Kidney (tissue), 14 donors: Measurements from ENCODE around the gene LGALS12. TPM values are rescaled to one million over a fixed set of nuclear protein-coding genes. Genes with fewer than 3 reads are reported as not detected.
A peak's percentile ranks its signal among the peaks of the same experiment; 100 is the strongest.
"Not testable (repeated sequence)": the region's sequence is repeated elsewhere in the genome, so short reads cannot be mapped to it uniquely, and the experiment has no call there.

ENCODE experiments used
- DNase-seq, 5 donors: peaks; one replicate each; pipeline ENCODE4 v3.0.0-alpha.2; 2013 to 2020
- FAIRE-seq: peaks from 2 replicates; lab custom pipeline; 2012; peaks lifted over from hg19 to GRCh38; lab: Jason Lieb, UNC
- H3K27ac ChIP-seq, 2 donors: one replicate each; pipeline ENCODE4 v1.7.0; 2013; ENCODE audit warnings: low read depth in 2 of 2, low read length in 2 of 2, inconsistent platforms in 1 of 2
- H3K27me3 ChIP-seq: one replicate; pipeline ENCODE4 v1.7.1; 2013; ENCODE audit warnings: low read length, inconsistent platforms; ENCODE audit not compliant: control insufficient read depth, insufficient read depth
- H3K36me3 ChIP-seq, 3 donors: one replicate each; pipeline versions ENCODE4 v1.7.0 to v1.7.1; 2013; ENCODE audit warnings: low read length in 3 of 3, control low read depth in 1 of 3, inconsistent platforms in 1 of 3; ENCODE audit not compliant: insufficient read depth in 3 of 3, control insufficient read depth in 2 of 3
- H3K4me1 ChIP-seq, 3 donors: one replicate each; pipeline versions ENCODE4 v1.7.0 to v1.7.1; 2013; ENCODE audit warnings: low read length in 3 of 3, inconsistent platforms in 1 of 3, low read depth in 1 of 3; ENCODE audit not compliant: control insufficient read depth in 2 of 3, insufficient read depth in 2 of 3
- H3K4me3 ChIP-seq, 3 donors: one replicate each; pipeline versions ENCODE4 v1.7.0 to v1.8.1; 2013; ENCODE audit warnings: low read length in 3 of 3, control low read depth in 1 of 3, inconsistent platforms in 1 of 3
- H3K9ac ChIP-seq, 3 donors: one replicate each; pipeline versions ENCODE4 v1.7.0 to v1.7.1; 2013; ENCODE audit warnings: low read length in 3 of 3, control low read depth in 1 of 3, inconsistent platforms in 1 of 3
- H3K9me3 ChIP-seq, 3 donors: one replicate each; pipeline versions ENCODE4 v1.7.0 to v1.7.1; 2013; ENCODE audit warnings: low read length in 3 of 3, control low read depth in 1 of 3, inconsistent platforms in 1 of 3; ENCODE audit not compliant: control insufficient read depth in 2 of 3, insufficient read depth in 1 of 3
- CTCF ChIP-seq: IDR thresholded peaks from 3 replicates; pipeline ENCODE4 v1.5.1; 2012; ENCODE audit warnings: mild to moderate bottlenecking, moderate library complexity, borderline replicate concordance; ENCODE audit not compliant: insufficient read depth; ENCODE audit errors: extremely low read depth
- intact Hi-C: fragments of 100-400 bp; cut with DNase I; formaldehyde crosslinking; loops from one replicate; pipeline ENCODE4 v1.11.1; 2022
- polyA plus RNA-seq: library from polyadenylated mRNA; stranded (reverse); fragments of 350-450 nt; fragmentation: Illumina TruSeq; extraction: RNeasy Lipid Tissue Mini Kit (QIAGEN cat#74804); gene quantifications from one replicate; pipeline ENCODE4 v1.2.3, GENCODE V29; 2014; ENCODE audit warnings: low read depth, low replicate concordance; ENCODE audit not compliant: insufficient read depth
- total RNA-seq: library from RNA; stranded (reverse); fragmentation: NEBNext Ultra II Directional; extraction: Animal tissue kit (Norgen Biotek cat#: 25700); gene quantifications from one replicate; pipeline ENCODE4 v1.2.1, GENCODE V29; 2021
- donor health status: control.
- donor health status: control.
- donor health status: control.
- donor health status: control.
- donor health status: control.
- donor health status: DM: yes; HTN: yes; CAD: no.
- donor health status: Normal renal cell carcinoma (clear cell type).

The LGALS12 gene
- total and polyA plus RNA-seq, 2 donors from 2014 or later: 0.32 to 0.44 TPM

- DNase-seq (peak in 2 of 5 donors; percentile 43 to 69), FAIRE-seq (no peak)
- peak within 1 kb of the TSS; percentile 35 to 83 (median 59) for H3K4me3 ChIP-seq
- no peaks in the 10 kb centered on the region for H3K9me3 ChIP-seq
- H3K27ac ChIP-seq: peak within 1 kb of the TSS; percentile 81 to 96
- H3K27me3 ChIP-seq: no peaks in the 10 kb centered on the region
- TF ChIP-seq CTCF: no peak
- peaks cover 0 to 3% (median 0%) of the 10 kb centered on the region in 3 donors for H3K36me3 ChIP-seq
- peaks cover 0 to 39% (median 35%) of the 10 kb centered on the region in 3 donors for H3K4me1 ChIP-seq
- peak within 1 kb of the TSS; percentile 5 to 91 (median 65) for H3K9ac ChIP-seq
- intact Hi-C loops: no loop called here
These were observed 30.9 kb downstream of the LGALS12 start, which contains the start of gene PLAAT4 for GRCh38 chr11:63536669-63537292. Gene PLAAT4 (plus strand): TSS chr11:63536808. CDS start chr11:63536869, 61 bp downstream.

- H3K9ac ChIP-seq: peak overlapping the region in 2 of 3 donors; percentile 65 to 91
- intact Hi-C loops: no loop called here
- H3K27me3 ChIP-seq: no peaks in the 10 kb centered on the region
- H3K4me3 ChIP-seq: peak overlapping the region in 2 of 3 donors; percentile 59 to 83
- FAIRE-seq (no peak), DNase-seq (peak in 2 of 5 donors; percentile 32 to 64)
- no peaks in the 10 kb centered on the region for H3K9me3 ChIP-seq
- H3K36me3 ChIP-seq: peaks cover 0 to 3% (median 0%) of the 10 kb centered on the region in 3 donors
- H3K4me1 ChIP-seq: peaks cover 0 to 36% (median 28%) of the 10 kb centered on the region in 3 donors
- H3K27ac ChIP-seq: peak overlapping the region; percentile 81 to 96
- TF ChIP-seq CTCF: no peak
These were observed 31.6 kb downstream of the LGALS12 start for GRCh38 chr11:63537293-63538101.

- H3K27me3 ChIP-seq, H3K9ac ChIP-seq, FAIRE-seq, H3K27ac ChIP-seq, intact Hi-C loops, H3K36me3 ChIP-seq, DNase-seq, H3K4me3 ChIP-seq, H3K9me3 ChIP-seq: not testable (repeated sequence)
- peaks cover 0 to 22% (median 17%) of the 10 kb centered on the region in 3 donors for H3K4me1 ChIP-seq
These were observed 36.6 kb downstream of the LGALS12 start for GRCh38 chr11:63542506-63542905.

- H3K4me3 ChIP-seq: no peak overlapping the region
- FAIRE-seq: no peak
- H3K36me3 ChIP-seq: peaks cover 0 to 3% (median 0%) of the 10 kb centered on the region in 3 donors
- no peaks in the 10 kb centered on the region for H3K27me3 ChIP-seq
- H3K9ac ChIP-seq: no peak overlapping the region
- peaks cover 0 to 10% (median 5%) of the 10 kb centered on the region in 3 donors for H3K4me1 ChIP-seq
- no peak for DNase-seq
- H3K27ac ChIP-seq: no peak overlapping the region
- no peak for TF ChIP-seq CTCF
- H3K9me3 ChIP-seq: no peaks in the 10 kb centered on the region
- intact Hi-C loops: no loop called here
These were observed 37.8 kb downstream of the LGALS12 start for GRCh38 chr11:63543711-63544110.
